Stromal cell of bone marrow (primary cell): Measurements from ENCODE around the gene IRF2BP2.

ENCODE experiments used
- DNase-seq: peaks from one replicate; pipeline ENCODE4 v3.0.0-alpha.2; 2012; ENCODE audit warnings: low read depth

Gene IRF2BP2

GRCh38 chr1:234556245-234556943 is 53.6 kb downstream of the IRF2BP2 start:
- no peak for DNase-seq

- no peak for DNase-seq
These were observed 54.5 kb downstream of the IRF2BP2 start for GRCh38 chr1:234555390-234556024.

GRCh38 chr1:234554698-234555311 is 55.2 kb downstream of the IRF2BP2 start:
- no peak for DNase-seq
